ENCODE data around the gene C9.

- TF ChIP-seq CTCF (IDR thresholded peaks at IDR 0.05) (no peak), POLR2A (IDR thresholded peaks at IDR 0.05) (no peak)
Measured at GRCh38 chr5:39377613-39378012, 13.3 kb upstream of the C9 start.

All from testis (tissue), 2 donors.